Subcutaneous adipose tissue (tissue), 4 donors: Measurements from ENCODE around the gene CEP95. TPM values are rescaled to one million over a fixed set of nuclear protein-coding genes. Genes with fewer than 3 reads are reported as not detected.

Source experiments
- total RNA-seq, 4 donors: library from RNA; depleted of rRNA; stranded (reverse); fragments of >200 nt; gene quantifications; one replicate each; pipeline ENCODE4 v1.1.0, GENCODE V29; 2016
- TF ChIP-seq, protein P1 (sequence below): fragments of 450-650 bp; IDR thresholded peaks from one replicate; pipeline ENCODE4 v1.5.1; 2016; ENCODE audit warnings: low read depth, mild to moderate bottlenecking, control low read depth, antibody characterized with exemption, moderate library complexity

The CEP95 gene
- total RNA-seq, 4 donors from 2014 or later = 41.6 to 71.4 (median 53.4) TPM

DNA sequence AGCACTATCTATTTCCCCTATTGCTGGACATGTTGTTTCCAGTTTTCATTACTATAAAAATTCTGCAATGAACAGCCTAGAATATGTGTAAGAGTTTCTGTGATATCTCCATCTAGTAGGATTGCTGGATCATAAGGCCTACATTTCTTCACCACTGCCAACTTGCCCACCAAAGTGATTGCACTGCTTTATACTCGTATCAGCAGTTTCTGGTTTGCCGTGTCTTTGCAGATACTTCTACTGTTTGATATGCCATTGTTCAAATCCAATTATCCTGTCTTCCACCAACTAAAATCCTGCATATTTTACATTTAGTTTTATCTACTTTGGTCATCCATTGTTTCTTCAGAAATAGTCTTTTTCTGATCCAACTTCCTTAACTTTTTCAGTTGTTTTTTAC lies 21.1 kb downstream of the CEP95 start:
- TF ChIP-seq, protein P1, sequence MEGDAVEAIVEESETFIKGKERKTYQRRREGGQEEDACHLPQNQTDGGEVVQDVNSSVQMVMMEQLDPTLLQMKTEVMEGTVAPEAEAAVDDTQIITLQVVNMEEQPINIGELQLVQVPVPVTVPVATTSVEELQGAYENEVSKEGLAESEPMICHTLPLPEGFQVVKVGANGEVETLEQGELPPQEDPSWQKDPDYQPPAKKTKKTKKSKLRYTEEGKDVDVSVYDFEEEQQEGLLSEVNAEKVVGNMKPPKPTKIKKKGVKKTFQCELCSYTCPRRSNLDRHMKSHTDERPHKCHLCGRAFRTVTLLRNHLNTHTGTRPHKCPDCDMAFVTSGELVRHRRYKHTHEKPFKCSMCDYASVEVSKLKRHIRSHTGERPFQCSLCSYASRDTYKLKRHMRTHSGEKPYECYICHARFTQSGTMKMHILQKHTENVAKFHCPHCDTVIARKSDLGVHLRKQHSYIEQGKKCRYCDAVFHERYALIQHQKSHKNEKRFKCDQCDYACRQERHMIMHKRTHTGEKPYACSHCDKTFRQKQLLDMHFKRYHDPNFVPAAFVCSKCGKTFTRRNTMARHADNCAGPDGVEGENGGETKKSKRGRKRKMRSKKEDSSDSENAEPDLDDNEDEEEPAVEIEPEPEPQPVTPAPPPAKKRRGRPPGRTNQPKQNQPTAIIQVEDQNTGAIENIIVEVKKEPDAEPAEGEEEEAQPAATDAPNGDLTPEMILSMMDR = no peak

DNA sequence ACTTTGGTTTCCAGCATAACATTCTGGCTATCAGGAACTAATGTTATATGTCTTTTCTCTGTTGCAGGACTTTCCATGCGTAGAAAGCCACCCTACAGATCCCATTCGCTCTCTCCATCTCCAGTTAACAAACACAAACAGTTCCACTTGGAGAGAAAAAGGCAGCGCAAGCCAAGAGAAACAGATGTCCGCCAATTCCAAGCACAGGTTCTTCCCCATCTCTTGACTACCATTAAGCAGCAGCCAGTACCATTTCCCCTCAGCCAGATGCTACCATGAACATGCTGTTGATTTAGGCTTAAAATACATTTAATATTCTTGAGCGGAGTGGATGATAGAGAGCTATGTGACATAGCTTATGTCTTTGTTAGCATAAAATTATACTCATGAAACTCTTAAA lies 22.4 kb downstream of the CEP95 start:
- TF ChIP-seq, protein P1 = no peak

DNA sequence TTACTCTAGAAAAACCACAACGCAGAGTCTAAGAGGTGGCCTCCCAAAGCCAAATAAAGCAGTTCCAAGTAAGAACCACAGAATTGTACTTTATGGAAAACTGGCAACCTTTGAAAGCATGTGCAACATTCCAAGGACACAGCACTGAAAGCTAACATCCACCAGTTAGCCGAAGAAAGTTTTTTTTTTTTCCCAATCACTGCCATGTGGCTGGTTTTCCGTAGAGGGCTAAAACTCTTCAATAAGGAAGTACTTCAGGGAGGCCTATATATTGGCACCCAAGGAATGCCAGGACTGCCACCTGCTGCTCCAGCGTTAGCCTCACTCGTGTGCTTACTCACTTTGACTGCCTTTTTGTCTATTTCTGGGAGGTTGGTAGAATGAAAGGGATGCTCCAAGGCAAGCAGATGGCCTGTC lies 25.2 kb downstream of the CEP95 start:
- TF ChIP-seq, protein P1 = no peak

DNA sequence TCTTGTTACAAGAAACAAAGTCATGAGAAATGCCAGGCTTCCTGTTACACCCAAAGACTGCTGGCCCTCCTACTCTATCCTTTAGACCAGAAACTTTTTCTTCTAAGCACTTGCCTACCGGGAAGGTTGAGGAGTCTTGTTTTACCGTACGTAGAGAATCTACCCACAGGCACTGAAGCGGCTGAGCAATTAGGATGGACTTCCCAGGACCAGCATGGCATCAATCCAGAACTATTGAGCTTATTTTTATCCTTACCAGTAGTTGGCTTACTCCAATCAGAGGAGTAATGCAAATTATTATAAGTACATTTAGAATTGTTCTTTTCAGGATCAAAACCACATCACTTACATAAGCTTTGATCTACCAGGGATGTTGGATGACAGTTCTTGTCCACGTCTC lies 25.6 kb downstream of the CEP95 start:
- TF ChIP-seq, protein P1 = no peak

DNA sequence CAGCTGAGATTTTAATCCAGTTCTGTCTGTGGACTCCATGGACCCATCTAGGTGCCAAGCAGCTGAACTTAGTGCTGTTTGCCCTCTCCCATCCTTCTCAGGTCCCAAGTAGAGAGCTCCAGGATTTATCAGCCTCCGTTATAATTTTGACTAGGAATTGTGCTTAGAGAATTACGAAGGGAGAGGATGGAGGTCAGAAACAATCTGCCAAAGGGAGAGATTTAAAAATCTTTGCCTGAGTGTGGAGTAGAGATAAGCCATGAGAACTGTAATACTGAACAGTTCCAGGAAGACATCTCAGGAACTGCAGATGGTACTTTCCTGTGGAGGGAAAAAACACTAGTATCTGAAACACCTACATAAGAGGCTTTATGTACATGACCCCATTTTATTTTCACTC lies 27.0 kb downstream of the CEP95 start:
- TF ChIP-seq, protein P1 = no peak

DNA sequence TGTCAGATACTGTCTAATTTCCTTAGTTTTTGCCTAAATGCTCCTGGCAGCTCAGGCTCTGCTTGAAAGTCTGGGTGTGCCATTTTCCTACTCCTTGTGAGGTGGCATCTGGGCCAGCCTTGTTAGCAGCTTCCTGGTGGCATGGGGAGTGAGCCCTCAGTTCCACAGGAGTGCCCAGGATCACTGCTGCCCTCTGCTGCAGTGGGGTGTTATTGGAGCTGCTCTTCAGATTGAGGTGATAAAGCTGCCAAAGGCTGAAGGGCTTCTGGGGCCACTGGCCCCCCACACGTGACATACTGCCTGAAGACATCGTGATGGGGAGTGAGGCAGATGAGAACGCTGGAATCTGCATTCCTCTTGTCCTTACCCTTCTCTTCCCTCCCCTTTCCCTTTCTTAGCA lies 27.4 kb downstream of the CEP95 start:
- TF ChIP-seq, protein P1 = no peak

DNA sequence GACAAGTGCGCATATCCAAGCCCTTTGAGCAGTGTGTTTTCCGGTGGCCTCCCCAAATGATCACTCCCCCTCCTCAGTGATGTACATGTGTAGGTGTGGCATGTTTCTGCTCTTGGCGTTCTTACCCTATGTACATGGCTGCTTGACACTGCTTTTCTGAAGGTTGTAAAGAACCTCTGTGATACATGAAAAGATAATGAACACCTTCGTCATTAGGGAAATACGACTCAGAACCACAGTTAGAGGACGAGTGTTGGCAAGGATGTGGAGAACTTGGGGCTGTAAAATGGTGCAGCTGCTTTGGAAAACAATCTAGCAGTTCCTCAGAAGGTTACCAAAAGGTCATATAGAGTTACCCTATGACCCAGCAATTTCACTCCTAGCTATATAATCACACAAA lies 28.6 kb downstream of the CEP95 start:
- TF ChIP-seq, protein P1 = no peak
